C4-2B (cell line): ENCODE measurements around the gene ZNF394.
A peak's percentile ranks its signal among the peaks of the same experiment; 100 is the strongest.

ENCODE experiments used
- H3K27ac ChIP-seq: fragments of 450-650 bp; 2 replicates; pipeline ENCODE4 v1.5.1; 2017
- CTCF ChIP-seq: fragments of 450-650 bp; conservative IDR thresholded peaks from 2 replicates; pipeline ENCODE4 v1.5.1; 2017; ENCODE audit warnings: mild to moderate bottlenecking
- ZFX ChIP-seq: fragments of 450-650 bp; IDR thresholded peaks from 2 replicates; pipeline ENCODE4 v1.6.1; 2017

Gene ZNF394

GRCh38 chr7:99485094-99485493 is 15.0 kb downstream of the ZNF394 start:
- no peak overlapping the region for H3K27ac ChIP-seq
- TF ChIP-seq ZFX, result no peak
- TF ChIP-seq CTCF, result no peak

GRCh38 chr7:99478464-99479440 is 21.3 kb downstream of the ZNF394 start:
- no peak overlapping the region for H3K27ac ChIP-seq
- TF ChIP-seq CTCF, result no peak
- no peak for TF ChIP-seq ZFX

- no peak overlapping the region for H3K27ac ChIP-seq
- TF ChIP-seq ZFX (no peak), CTCF (no peak)
Observed at GRCh38 chr7:99476107-99476506, 24.0 kb downstream of the ZNF394 start.

GRCh38 chr7:99473315-99473596 is 26.8 kb downstream of the ZNF394 start:
- TF ChIP-seq ZFX, result no peak
- no peak for TF ChIP-seq CTCF
- peak overlapping the region; percentile 83 for H3K27ac ChIP-seq

GRCh38 chr7:99472561-99473314 is 27.3 kb downstream of the ZNF394 start, which contains the start of gene ZNF789:
ZNF789 (plus strand) TSS chr7:99472890; CDS start chr7:99476457, 3,567 bp downstream.
- TF ChIP-seq CTCF, result no peak
- TF ChIP-seq ZFX, result peak; percentile 72; the same call in 1 of the 2 replicates
- peak within 1 kb of the TSS; percentile 83 for H3K27ac ChIP-seq

GRCh38 chr7:99469381-99470065 is 30.6 kb downstream of the ZNF394 start:
- H3K27ac ChIP-seq, result no peak overlapping the region
- no peak for TF ChIP-seq ZFX
- TF ChIP-seq CTCF, result no peak
